B cell (primary cell): ENCODE results near the gene ZNF836. TPM values are rescaled to one million over a fixed set of nuclear protein-coding genes. Genes with fewer than 3 reads are reported as not detected.

Source experiments
- ATAC-seq: fragments of 200-7000 bp; cut with Tn5 transposase; one replicate; pipeline ENCODE4 v1.10.0; 2021; ENCODE audit warnings: low read depth, mild to moderate bottlenecking, moderate number of reproducible peaks, moderate library complexity
- CTCF ChIA-PET: fragments of 350-600 bp; sonication (Branson Sonifier 250); formaldehyde crosslinking; loops from one replicate; lab custom pipeline; 2021; ENCODE audit warnings: antibody characterized with exemption, inconsistent platforms; lab: Charles Lee
- POLR2A ChIA-PET: fragments of 350-600 bp; sonication (Branson Sonifier 250); formaldehyde crosslinking; loops from one replicate; lab custom pipeline; 2021; ENCODE audit warnings: antibody characterized with exemption; lab: Charles Lee
- DNase-seq: peaks from one replicate; pipeline ENCODE4 v3.0.0; 2013
- H2AFZ ChIP-seq: 2 replicates; pipeline ENCODE4 v1.6.1; 2012; ENCODE audit warnings: mild to moderate bottlenecking, low read depth, low read length; ENCODE audit not compliant: insufficient read depth, poor library complexity, severe bottlenecking
- H3K27ac ChIP-seq, 2 donors: 1 replicate in 1 of 2; 2 replicates in 1 of 2; pipeline ENCODE4 v1.5.1; 2012 to 2013; ENCODE audit warnings: low read length in 2 of 2, mild to moderate bottlenecking in 2 of 2, moderate library complexity in 1 of 2
- H3K27me3 ChIP-seq, 4 experiments: fragments of 200-600 bp in 1 of 4; sonication (generic) in 1 of 4; replicated peaks in 1 of 4; 1 replicate in 2 of 4; 2 replicates in 2 of 4; pipeline versions ENCODE4 v1.6.1 to v1.7.0; 2013 to 2016; ENCODE audit warnings: low read length in 3 of 4, mild to moderate bottlenecking in 2 of 4, mixed read lengths in 1 of 4, moderate library complexity in 1 of 4; ENCODE audit not compliant: insufficient read depth in 4 of 4, control insufficient read depth in 3 of 4; ENCODE audit errors: control extremely low read depth in 1 of 4
- H3K36me3 ChIP-seq, 2 experiments: replicated peaks in 1 of 2; 1 replicate in 1 of 2; 2 replicates in 1 of 2; pipeline versions ENCODE4 v1.6.1 to v1.7.1; 2013; ENCODE audit warnings: low read length in 1 of 2; ENCODE audit not compliant: insufficient read depth in 2 of 2, control insufficient read depth in 1 of 2; ENCODE audit errors: control extremely low read depth in 1 of 2, extremely low read depth in 1 of 2
- H3K4me1 ChIP-seq, 2 donors: fragments of 200-600 bp in 1 of 2; sonication (generic) in 1 of 2; 1 replicate in 1 of 2; 2 replicates in 1 of 2; pipeline versions ENCODE4 v1.5.1 to v1.6.1; 2013 to 2017; ENCODE audit warnings: low read length in 2 of 2; ENCODE audit not compliant: control insufficient read depth in 2 of 2, insufficient read depth in 2 of 2
- H3K4me2 ChIP-seq: replicated peaks from 2 replicates; pipeline ENCODE3; 2012; ENCODE audit warnings: mild to moderate bottlenecking, low read depth, low read length; ENCODE audit not compliant: poor library complexity, severe bottlenecking
- H3K4me3 ChIP-seq, 5 experiments: fragments of 200-600 bp in 1 of 5; sonication (generic) in 1 of 5; 1 replicate in 3 of 5; 2 replicates in 2 of 5; pipeline versions ENCODE4 v1.5.1 to v1.7.0; 2011 to 2016; ENCODE audit warnings: low read length in 4 of 5, mild to moderate bottlenecking in 4 of 5, low read depth in 2 of 5, control low read depth in 1 of 5, moderate library complexity in 1 of 5; ENCODE audit not compliant: insufficient read depth in 1 of 5; ENCODE audit errors: control extremely low read depth in 1 of 5, extremely low read depth in 1 of 5
- H3K79me2 ChIP-seq: fragments of 200-600 bp; sonication (generic); one replicate; pipeline ENCODE4 v1.6.0; 2016; ENCODE audit warnings: low read length; ENCODE audit not compliant: control insufficient read depth, insufficient read depth
- H3K9ac ChIP-seq: fragments of 200-600 bp; sonication (generic); 2 replicates; pipeline ENCODE4 v1.6.1; 2017; ENCODE audit warnings: mild to moderate bottlenecking, low read length, moderate library complexity
- H3K9me3 ChIP-seq, 3 donors: one replicate each; pipeline versions ENCODE4 v1.6.1 to v1.7.1; 2013; ENCODE audit warnings: low read length in 2 of 3; ENCODE audit not compliant: control insufficient read depth in 2 of 3, insufficient read depth in 1 of 3; ENCODE audit errors: control extremely low read depth in 1 of 3
- H4K20me1 ChIP-seq: 2 replicates; pipeline ENCODE4 v1.6.0; 2012; ENCODE audit warnings: mild to moderate bottlenecking, low read length; ENCODE audit not compliant: insufficient read depth, control insufficient read depth, poor library complexity, severe bottlenecking
- H3K27ac Mint-ChIP-seq: one replicate; pipeline ENCODE4 v1.8.0; 2021; ENCODE audit warnings: mixed read lengths
- H3K27me3 Mint-ChIP-seq: one replicate; pipeline ENCODE4 v1.8.0; 2021; ENCODE audit warnings: mixed read lengths
- H3K4me1 Mint-ChIP-seq: one replicate; pipeline ENCODE4 v1.8.0; 2021; ENCODE audit warnings: mixed read lengths
- H3K4me3 Mint-ChIP-seq: one replicate; pipeline ENCODE4 v1.8.0; 2021; ENCODE audit warnings: mixed read lengths
- H3K9me3 Mint-ChIP-seq: one replicate; pipeline ENCODE4 v1.8.0; 2022; ENCODE audit warnings: mixed read lengths; ENCODE audit not compliant: insufficient read depth
- EZH2 ChIP-seq: IDR thresholded peaks from 2 replicates; pipeline ENCODE4 v1.6.1; 2012; ENCODE audit warnings: borderline replicate concordance, low read depth, mild to moderate bottlenecking, moderate library complexity, low read length; ENCODE audit not compliant: insufficient read depth, poor library complexity, severe bottlenecking
- WGBS: methylation state at CpG from one replicate; pipeline ENCODE4 v1.1.5; 2013; ENCODE audit warnings: missing lambda C conversion rate; ENCODE audit not compliant: insufficient coverage; 5-methylcytosine and 5-hydroxymethylcytosine counted together
- intact Hi-C: fragments of 100-400 bp; cut with micrococcal nuclease; formaldehyde crosslinking; loops from one replicate; pipeline ENCODE4 v1.10.0; 2022
- polyA plus RNA-seq: library from polyadenylated mRNA; depleted of rRNA; stranded (reverse); fragments of >200 nt; gene quantifications from 2 replicates; pipeline ENCODE4 v1.2.3, GENCODE V29; 2012
- small RNA-seq: library from RNA; depleted of rRNA; stranded (forward); fragments of <200 nt; gene quantifications from one replicate; pipeline ENCODE3, GENCODE V24; 2012; ENCODE audit warnings: low replicate concordance, low read depth; ENCODE audit not compliant: insufficient read length
- total RNA-seq, 2 donors: library from RNA; stranded (reverse); fragments of 120-200 nt in 1 of 2; gene quantifications; 1 replicate in 1 of 2; 2 replicates in 1 of 2; pipeline versions ENCODE4 v1.2.3 to v1.2.4, GENCODE V29; 2013 to 2022
- TF ChIP-seq, protein P1 (sequence below): fragments of 200-600 bp; IDR thresholded peaks from one replicate; pipeline ENCODE4 v1.8.0; 2022; ENCODE audit warnings: antibody characterized with exemption, mild to moderate bottlenecking

Gene ZNF836
- total and polyA plus RNA-seq, 2 donors (not counting 1 experiment from before 2014, with no cell fraction given): 8.1 to 46.4 TPM

DNA sequence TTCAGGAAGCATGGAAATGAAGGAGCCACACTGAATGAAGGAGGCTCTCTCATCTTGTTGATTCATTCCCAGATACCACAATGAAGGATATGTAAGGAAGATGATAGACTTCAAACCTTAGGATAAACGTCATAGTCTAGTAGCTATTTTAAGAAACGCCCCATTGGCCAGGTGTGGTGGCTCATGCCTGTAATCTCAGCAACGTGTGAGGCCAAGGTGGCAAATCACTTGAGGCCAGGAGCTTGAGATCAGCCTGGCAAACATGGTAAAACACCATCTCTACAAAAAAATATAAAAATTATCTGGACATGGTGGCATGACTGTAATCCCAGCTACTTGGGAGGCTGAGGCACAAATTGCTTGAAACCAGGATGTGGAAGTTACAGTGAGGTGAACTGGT is 58.8 kb downstream of the ZNF836 start:
- ATAC-seq: no peak
- Histone ChIP-seq H3K27ac (no peak overlapping the region), H3K4me1 (no peaks in the 10 kb centered on the region), H2AFZ (no peak overlapping the region), H3K4me3 (no peak overlapping the region), H3K4me2 (no peak overlapping the region), H3K79me2 (no peaks in the 10 kb centered on the region), H3K27me3 (no peaks in the 10 kb centered on the region), H3K36me3 (peaks cover 6 to 13% of the 10 kb centered on the region in 2 experiments), H3K9ac (no peak overlapping the region), H3K9me3 (peaks cover 27 to 91% (median 39%) of the 10 kb centered on the region in 3 donors), H4K20me1 (no peaks in the 10 kb centered on the region)
- CTCF ChIA-PET: no interaction called here
- intact Hi-C loops: no loop called here
- no peaks in the 10 kb centered on the region for H3K4me1 Mint-ChIP-seq
- TF ChIP-seq EZH2: no peak
- TF ChIP-seq, protein P1, sequence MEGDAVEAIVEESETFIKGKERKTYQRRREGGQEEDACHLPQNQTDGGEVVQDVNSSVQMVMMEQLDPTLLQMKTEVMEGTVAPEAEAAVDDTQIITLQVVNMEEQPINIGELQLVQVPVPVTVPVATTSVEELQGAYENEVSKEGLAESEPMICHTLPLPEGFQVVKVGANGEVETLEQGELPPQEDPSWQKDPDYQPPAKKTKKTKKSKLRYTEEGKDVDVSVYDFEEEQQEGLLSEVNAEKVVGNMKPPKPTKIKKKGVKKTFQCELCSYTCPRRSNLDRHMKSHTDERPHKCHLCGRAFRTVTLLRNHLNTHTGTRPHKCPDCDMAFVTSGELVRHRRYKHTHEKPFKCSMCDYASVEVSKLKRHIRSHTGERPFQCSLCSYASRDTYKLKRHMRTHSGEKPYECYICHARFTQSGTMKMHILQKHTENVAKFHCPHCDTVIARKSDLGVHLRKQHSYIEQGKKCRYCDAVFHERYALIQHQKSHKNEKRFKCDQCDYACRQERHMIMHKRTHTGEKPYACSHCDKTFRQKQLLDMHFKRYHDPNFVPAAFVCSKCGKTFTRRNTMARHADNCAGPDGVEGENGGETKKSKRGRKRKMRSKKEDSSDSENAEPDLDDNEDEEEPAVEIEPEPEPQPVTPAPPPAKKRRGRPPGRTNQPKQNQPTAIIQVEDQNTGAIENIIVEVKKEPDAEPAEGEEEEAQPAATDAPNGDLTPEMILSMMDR: no peak
- no peaks in the 10 kb centered on the region for H3K27me3 Mint-ChIP-seq
- H3K27ac Mint-ChIP-seq: no peak overlapping the region
- POLR2A ChIA-PET: no interaction called here
- H3K9me3 Mint-ChIP-seq: peaks cover 49% of the 10 kb centered on the region
- H3K4me3 Mint-ChIP-seq: no peak overlapping the region
- no peak for DNase-seq
- 93% methylated on average over 2 of the region's 3 CpGs for WGBS

DNA sequence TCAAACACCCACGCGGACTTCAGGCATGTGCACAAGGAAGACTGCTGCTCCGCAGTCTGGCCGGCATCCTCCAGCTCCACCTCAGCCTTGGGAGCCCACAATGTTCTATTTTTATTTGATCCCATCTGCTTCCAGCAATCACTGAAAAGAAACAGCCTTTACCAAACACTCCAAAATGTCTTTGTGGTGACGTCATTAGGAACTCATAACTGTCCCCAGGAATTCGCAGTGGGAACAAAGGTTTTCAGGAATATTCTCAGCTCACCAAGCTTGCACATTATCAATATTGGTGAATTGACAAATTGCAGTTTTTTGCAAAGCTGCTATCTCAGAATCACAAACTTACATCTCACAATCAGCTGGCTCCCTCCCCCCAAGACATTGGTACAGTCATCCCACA is 60.6 kb downstream of the ZNF836 start:
- Mint-ChIP-seq H3K27me3 (no peaks in the 10 kb centered on the region), H3K4me1 (no peaks in the 10 kb centered on the region), H3K9me3 (peaks cover 47% of the 10 kb centered on the region), H3K27ac (no peak overlapping the region), H3K4me3 (no peak overlapping the region)
- Histone ChIP-seq H3K9me3 (peaks cover 25 to 85% (median 55%) of the 10 kb centered on the region in 3 donors), H3K27me3 (no peaks in the 10 kb centered on the region), H3K9ac (no peak overlapping the region), H3K79me2 (no peaks in the 10 kb centered on the region), H3K27ac (no peak overlapping the region), H3K36me3 (peaks cover 0 to 1% of the 10 kb centered on the region in 2 experiments), H4K20me1 (no peaks in the 10 kb centered on the region), H2AFZ (no peak overlapping the region), H3K4me3 (no peak overlapping the region), H3K4me1 (no peaks in the 10 kb centered on the region), H3K4me2 (no peak overlapping the region)
- ATAC-seq (no peak), DNase-seq (no peak)
- CTCF ChIA-PET: no interaction called here
- WGBS: 90% methylated on average over 5 of the region's 6 CpGs
- POLR2A ChIA-PET: no interaction called here
- TF ChIP-seq, protein P1: no peak
- no peak for TF ChIP-seq EZH2
- intact Hi-C loops: no loop called here

Small RNAs within 50 kb of the gene (small RNA-seq; reads per million reads assigned to genes)
- gene RPL37P23: not detected

Other genes with a start within 250 kb of the ZNF836 start
- 7.0 and 11.2 TPM in 2 replicates for gene ZNF613, start 244.1 kb downstream of the ZNF836 start, total RNA-seq
- 0.91 and 3.0 TPM in 2 replicates for gene ZNF613, start 244.1 kb downstream of the ZNF836 start, polyA plus RNA-seq
- 50.2 and 53.0 TPM in 2 replicates for gene ZNF350, start 184.8 kb downstream of the ZNF836 start, total RNA-seq
- 6.0 and 13.9 TPM in 2 replicates for gene ZNF350, start 184.8 kb downstream of the ZNF836 start, polyA plus RNA-seq
- gene ZNF615, start 163.4 kb downstream of the ZNF836 start, total RNA-seq: 16.8 and 24.5 TPM in 2 replicates
- 5.0 and 6.2 TPM in 2 replicates for gene ZNF615, start 163.4 kb downstream of the ZNF836 start, polyA plus RNA-seq
- 12.3 and 14.3 TPM in 2 replicates for gene ZNF614, start 143.2 kb downstream of the ZNF836 start, total RNA-seq
- 3.5 and 6.5 TPM in 2 replicates for gene ZNF614, start 143.2 kb downstream of the ZNF836 start, polyA plus RNA-seq
- 25.0 and 28.7 TPM in 2 replicates for gene ZNF432, start 122.8 kb downstream of the ZNF836 start, total RNA-seq
- gene ZNF432, start 122.8 kb downstream of the ZNF836 start, polyA plus RNA-seq: 5.1 and 9.6 TPM in 2 replicates
- 50.8 and 54.5 TPM in 2 replicates for gene ZNF841, start 75.9 kb downstream of the ZNF836 start, total RNA-seq
- gene ZNF841, start 75.9 kb downstream of the ZNF836 start, polyA plus RNA-seq: 7.4 and 13.4 TPM in 2 replicates
- 13.8 and 14.2 TPM in 2 replicates for gene ZNF616, start 31.7 kb downstream of the ZNF836 start, total RNA-seq
- gene ZNF616, start 31.7 kb downstream of the ZNF836 start, polyA plus RNA-seq: 1.2 and 1.4 TPM in 2 replicates
- gene PPP2R1A, start 18.4 kb upstream of the ZNF836 start, total RNA-seq: 202 and 227 TPM in 2 replicates
- 77.8 and 108 TPM in 2 replicates for gene PPP2R1A, start 18.4 kb upstream of the ZNF836 start, polyA plus RNA-seq
- gene ZNF766, start 98.0 kb upstream of the ZNF836 start, total RNA-seq: 41.1 and 48.3 TPM in 2 replicates
- gene ZNF766, start 98.0 kb upstream of the ZNF836 start, polyA plus RNA-seq: 9.9 and 14.0 TPM in 2 replicates
- gene ZNF480, start 125.5 kb upstream of the ZNF836 start, total RNA-seq: 21.8 and 24.8 TPM in 2 replicates
- 6.7 and 10.0 TPM in 2 replicates for gene ZNF480, start 125.5 kb upstream of the ZNF836 start, polyA plus RNA-seq
- 3.7 and 3.8 TPM in 2 replicates for gene ZNF610, start 164.6 kb upstream of the ZNF836 start, total RNA-seq
- gene ZNF610, start 164.6 kb upstream of the ZNF836 start, polyA plus RNA-seq: 1.5 and 1.6 TPM in 2 replicates
- 29.2 and 34.1 TPM in 2 replicates for gene ZNF880, start 198.3 kb upstream of the ZNF836 start, total RNA-seq
- 35.7 and 40.3 TPM in 2 replicates for gene ZNF880, start 198.3 kb upstream of the ZNF836 start, polyA plus RNA-seq
- 69.2 and 71.8 TPM in 2 replicates for gene ZNF528, start 226.2 kb upstream of the ZNF836 start, total RNA-seq
- gene ZNF528, start 226.2 kb upstream of the ZNF836 start, polyA plus RNA-seq: 15.0 and 18.2 TPM in 2 replicates